ENCODE data around the gene CCDC34.

The CCDC34 gene

DNA sequence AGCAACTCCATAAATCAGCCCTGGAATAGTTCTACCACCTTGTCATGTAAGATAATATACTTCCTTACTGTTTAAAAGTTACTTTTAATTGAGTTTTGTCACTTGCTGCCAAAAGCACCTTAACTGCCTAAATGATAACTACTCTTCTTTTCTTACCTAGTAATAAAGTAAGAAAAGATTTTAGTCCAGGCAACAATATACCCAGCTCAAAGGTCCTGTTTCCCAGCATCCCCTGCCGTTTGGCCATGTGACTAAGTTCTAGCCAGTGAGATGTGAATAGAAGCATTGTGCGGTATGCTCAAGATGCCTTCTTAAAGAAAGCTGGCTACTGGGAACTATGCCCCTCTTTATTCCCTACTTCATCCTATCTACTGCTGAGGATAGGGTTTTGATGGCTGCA, 39.4 kb upstream of the CCDC34 start:
- Histone ChIP-seq H3K4me3 (ENCODE audit: low read length) (no peak overlapping the region), H3K36me3 (ENCODE audit: insufficient read depth, low read length) (no peaks in the 10 kb centered on the region), H3K9ac (ENCODE audit: low read depth, low read length) (no peak overlapping the region), H3K4me2 (ENCODE audit: low read length) (no peak overlapping the region), H3K9me3 (replicated peaks; ENCODE audit: low read length) (no peaks in the 10 kb centered on the region), H3K4me1 (ENCODE audit: control insufficient read depth, insufficient read depth, low read length) (no peaks in the 10 kb centered on the region), H3K27me3 (ENCODE audit: control insufficient read depth, insufficient read depth, low read length) (no peaks in the 10 kb centered on the region)

DNA sequence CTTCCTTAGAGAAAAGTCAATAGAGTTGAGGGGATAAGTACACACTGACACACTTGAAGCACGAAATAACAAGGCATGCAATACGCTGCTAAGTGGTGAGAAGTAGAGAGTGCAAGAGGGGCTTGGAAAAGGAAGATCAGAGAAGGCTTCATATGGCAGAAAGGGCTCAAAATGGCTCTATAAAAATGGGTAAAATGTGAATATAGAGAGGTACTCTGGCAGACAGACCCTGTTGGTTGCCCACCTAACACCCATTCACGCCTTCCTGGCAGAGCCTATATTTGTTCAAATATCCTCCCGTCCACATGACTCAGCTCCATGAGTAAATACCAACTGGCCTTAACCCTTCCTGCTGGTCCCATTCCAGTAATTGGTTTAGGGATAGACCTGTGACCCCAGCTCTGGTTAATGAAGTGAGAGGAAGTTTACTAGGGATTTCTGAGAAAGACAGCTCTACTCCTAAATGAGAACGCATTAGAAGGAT, 38.9 kb upstream of the CCDC34 start:
- Histone ChIP-seq H3K4me3 (ENCODE audit: low read length) (no peak overlapping the region), H3K36me3 (ENCODE audit: insufficient read depth, low read length) (no peaks in the 10 kb centered on the region), H3K9me3 (replicated peaks; ENCODE audit: low read length) (no peaks in the 10 kb centered on the region), H3K4me1 (ENCODE audit: control insufficient read depth, insufficient read depth, low read length) (no peaks in the 10 kb centered on the region), H3K4me2 (ENCODE audit: low read length) (no peak overlapping the region), H3K9ac (ENCODE audit: low read depth, low read length) (no peak overlapping the region), H3K27me3 (ENCODE audit: control insufficient read depth, insufficient read depth, low read length) (no peaks in the 10 kb centered on the region)

- Histone ChIP-seq H3K4me2 (ENCODE audit: low read length) (no peak overlapping the region), H3K9me3 (replicated peaks; ENCODE audit: low read length) (no peaks in the 10 kb centered on the region), H3K36me3 (ENCODE audit: insufficient read depth, low read length) (no peaks in the 10 kb centered on the region), H3K27me3 (ENCODE audit: control insufficient read depth, insufficient read depth, low read length) (no peaks in the 10 kb centered on the region), H3K4me3 (ENCODE audit: low read length) (no peak overlapping the region), H3K4me1 (ENCODE audit: control insufficient read depth, insufficient read depth, low read length) (no peaks in the 10 kb centered on the region), H3K9ac (ENCODE audit: low read depth, low read length) (no peak overlapping the region)
These were observed 38.3 kb upstream of the CCDC34 start for GRCh38 chr11:27401280-27401832.

DNA sequence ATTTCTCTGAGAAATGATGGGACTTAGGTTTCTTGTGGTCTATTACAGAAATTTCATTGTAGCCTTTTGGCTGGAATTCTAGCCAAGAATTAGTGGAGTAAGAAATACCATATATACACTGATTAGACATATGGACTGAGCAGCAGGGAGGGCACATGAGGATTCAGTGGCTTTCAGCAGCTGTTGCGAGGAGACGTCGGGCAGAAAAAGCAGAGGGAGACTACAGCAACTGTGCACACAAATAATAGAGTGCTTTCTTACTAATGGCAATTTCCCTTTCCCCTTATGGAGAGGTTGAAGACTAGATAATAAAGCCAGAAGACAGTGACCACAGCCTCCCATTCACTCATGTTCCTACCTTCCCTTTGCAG, 35.4 kb upstream of the CCDC34 start:
- H3K9ac ChIP-seq (ENCODE audit: low read depth, low read length) = no peak overlapping the region
- H3K36me3 ChIP-seq (ENCODE audit: insufficient read depth, low read length) = no peaks in the 10 kb centered on the region
- no peaks in the 10 kb centered on the region for H3K4me1 ChIP-seq (ENCODE audit: control insufficient read depth, insufficient read depth, low read length)
- no peak overlapping the region for H3K4me2 ChIP-seq (ENCODE audit: low read length)
- no peaks in the 10 kb centered on the region for H3K27me3 ChIP-seq (ENCODE audit: control insufficient read depth, insufficient read depth, low read length)
- H3K4me3 ChIP-seq (ENCODE audit: low read length) = no peak overlapping the region
- H3K9me3 ChIP-seq (replicated peaks; ENCODE audit: low read length) = no peaks in the 10 kb centered on the region

DNA sequence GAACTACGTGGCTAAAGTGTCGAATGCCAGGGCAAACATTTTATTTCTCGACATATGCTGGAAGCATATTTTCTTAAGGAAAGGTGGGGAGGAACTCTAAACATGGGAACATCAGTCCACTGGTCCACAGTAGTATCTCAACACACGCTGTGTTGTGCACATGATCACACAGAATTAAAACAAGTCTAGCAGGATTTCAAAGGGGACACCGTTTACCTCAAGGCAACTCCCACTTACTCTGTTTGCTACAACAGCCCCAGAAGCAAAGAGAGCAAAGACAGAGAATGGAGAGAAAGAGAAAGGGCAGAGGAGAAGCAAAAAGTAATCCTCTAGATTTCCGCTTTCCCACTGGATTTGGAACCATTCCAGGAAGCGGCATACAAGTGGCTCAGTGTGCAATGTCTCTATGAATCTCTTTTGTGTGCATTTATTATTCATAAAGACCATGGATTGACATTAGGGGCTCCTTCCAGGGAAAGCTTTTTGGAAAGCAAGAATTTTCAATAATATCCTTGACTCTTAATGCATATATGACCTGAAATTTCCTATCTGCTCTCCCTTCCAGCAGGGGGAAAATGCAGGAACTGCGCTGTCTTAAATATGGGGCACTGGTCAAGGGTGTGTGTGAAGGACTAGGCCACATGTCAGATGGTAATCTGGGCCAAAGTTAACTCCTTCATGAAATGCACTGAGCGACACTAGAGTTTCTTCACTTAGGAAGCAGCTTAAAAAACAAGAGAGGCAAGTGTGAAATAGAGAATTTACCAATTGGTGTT, 34.8 kb upstream of the CCDC34 start:
- Histone ChIP-seq H3K4me2 (ENCODE audit: low read length) (no peak overlapping the region), H3K4me1 (ENCODE audit: control insufficient read depth, insufficient read depth, low read length) (peaks cover 4% of the 10 kb centered on the region), H3K27me3 (ENCODE audit: control insufficient read depth, insufficient read depth, low read length) (no peaks in the 10 kb centered on the region), H3K36me3 (ENCODE audit: insufficient read depth, low read length) (no peaks in the 10 kb centered on the region), H3K9me3 (replicated peaks; ENCODE audit: low read length) (no peaks in the 10 kb centered on the region), H3K4me3 (ENCODE audit: low read length) (no peak overlapping the region), H3K9ac (ENCODE audit: low read depth, low read length) (no peak overlapping the region)

DNA sequence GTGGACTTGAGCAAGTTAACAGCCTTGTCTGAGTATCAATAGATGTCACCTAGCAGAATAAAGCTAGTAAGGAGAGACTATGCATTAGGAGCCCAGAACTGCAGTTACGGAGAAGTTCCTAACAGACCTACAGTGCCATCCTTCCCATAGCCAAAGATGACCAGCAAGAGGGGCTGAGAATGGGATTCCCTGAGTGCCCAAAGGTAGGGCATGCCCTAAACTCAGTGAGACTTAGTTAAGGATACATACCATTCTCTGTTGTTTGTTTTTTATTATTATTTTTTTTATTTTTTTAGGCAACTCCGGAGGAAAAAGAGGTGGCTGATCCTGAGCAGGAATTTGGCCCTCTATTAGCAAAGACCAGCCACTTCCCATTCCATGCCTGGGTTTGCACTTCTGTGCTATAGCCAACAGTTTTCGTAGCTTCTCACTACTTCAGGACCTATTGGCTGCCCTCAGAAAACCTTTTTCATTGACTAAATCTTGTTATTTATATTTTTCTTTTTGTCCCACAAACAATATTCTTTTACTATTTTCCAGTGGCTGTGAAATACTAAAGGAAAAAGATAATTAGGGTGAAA, 33.3 kb upstream of the CCDC34 start:
- no peaks in the 10 kb centered on the region for H3K27me3 ChIP-seq (ENCODE audit: control insufficient read depth, insufficient read depth, low read length)
- H3K4me3 ChIP-seq (ENCODE audit: low read length) = no peak overlapping the region
- H3K4me1 ChIP-seq (ENCODE audit: control insufficient read depth, insufficient read depth, low read length) = peaks cover 18% of the 10 kb centered on the region
- H3K36me3 ChIP-seq (ENCODE audit: insufficient read depth, low read length) = no peaks in the 10 kb centered on the region
- no peaks in the 10 kb centered on the region for H3K9me3 ChIP-seq (replicated peaks; ENCODE audit: low read length)
- H3K4me2 ChIP-seq (ENCODE audit: low read length) = no peak overlapping the region
- H3K9ac ChIP-seq (ENCODE audit: low read depth, low read length) = no peak overlapping the region

DNA sequence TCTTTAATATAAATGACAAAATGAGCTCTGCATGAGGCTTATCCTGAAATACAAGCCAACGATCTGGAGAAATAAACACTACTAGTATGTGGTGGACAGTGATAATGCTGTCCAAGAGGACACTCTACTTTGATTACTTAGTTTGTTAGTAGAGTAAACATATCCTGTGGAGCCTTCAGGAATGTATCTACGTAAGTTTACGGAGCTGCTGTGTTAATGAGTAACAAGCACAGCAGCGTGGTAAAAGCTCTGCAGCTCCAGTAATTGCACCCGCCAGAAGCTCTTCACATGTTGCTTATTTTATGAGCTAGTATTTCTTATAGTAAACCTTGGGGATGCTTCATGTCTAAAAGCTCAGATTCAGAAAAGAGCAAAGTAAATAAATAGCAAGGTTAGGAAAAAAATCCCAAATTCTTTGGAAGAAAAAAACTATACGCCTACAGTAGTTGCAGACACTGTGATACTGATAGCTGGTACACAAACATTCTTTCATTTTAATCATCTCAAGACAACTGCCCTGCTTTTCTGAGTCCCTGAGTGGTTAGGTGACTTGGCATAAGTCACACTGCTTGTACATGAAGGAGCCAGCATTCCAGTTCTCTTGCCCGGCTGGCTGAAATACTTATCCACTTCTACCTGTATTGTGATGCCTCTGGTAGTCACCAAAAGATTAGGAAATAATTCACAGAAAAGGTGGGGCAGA, 32.7 kb upstream of the CCDC34 start:
- peaks cover 23% of the 10 kb centered on the region for H3K4me1 ChIP-seq (ENCODE audit: control insufficient read depth, insufficient read depth, low read length)
- no peaks in the 10 kb centered on the region for H3K36me3 ChIP-seq (ENCODE audit: insufficient read depth, low read length)
- no peaks in the 10 kb centered on the region for H3K9me3 ChIP-seq (replicated peaks; ENCODE audit: low read length)
- H3K27me3 ChIP-seq (ENCODE audit: control insufficient read depth, insufficient read depth, low read length) = no peaks in the 10 kb centered on the region
- no peak overlapping the region for H3K9ac ChIP-seq (ENCODE audit: low read depth, low read length)
- no peak overlapping the region for H3K4me2 ChIP-seq (ENCODE audit: low read length)
- no peak overlapping the region for H3K4me3 ChIP-seq (ENCODE audit: low read length)

DNA sequence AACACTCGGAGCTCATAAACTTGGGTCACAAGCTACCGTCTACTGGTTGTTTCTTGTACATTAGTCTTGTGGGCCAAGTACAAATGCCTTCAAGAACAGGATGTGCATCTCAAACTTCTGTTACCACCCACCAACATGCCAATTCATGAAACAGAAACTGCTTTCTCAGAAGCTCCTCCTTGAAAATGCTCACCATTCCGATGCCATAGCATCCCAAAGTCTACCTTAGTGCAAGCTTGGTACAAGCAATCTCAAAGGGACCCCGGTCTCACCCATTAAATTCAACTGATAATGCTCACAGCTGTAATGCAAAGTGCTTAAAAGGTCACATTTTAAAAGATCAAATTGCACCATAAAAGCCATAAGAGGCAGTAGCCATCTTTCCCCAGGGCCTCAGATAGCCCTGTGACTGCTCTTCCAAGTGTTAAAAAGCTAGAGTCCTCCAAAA, 31.8 kb upstream of the CCDC34 start:
- Histone ChIP-seq H3K27me3 (ENCODE audit: control insufficient read depth, insufficient read depth, low read length) (no peaks in the 10 kb centered on the region), H3K9ac (ENCODE audit: low read depth, low read length) (no peak overlapping the region), H3K4me3 (ENCODE audit: low read length) (no peak overlapping the region), H3K4me1 (ENCODE audit: control insufficient read depth, insufficient read depth, low read length) (peaks cover 27% of the 10 kb centered on the region), H3K36me3 (ENCODE audit: insufficient read depth, low read length) (no peaks in the 10 kb centered on the region), H3K4me2 (ENCODE audit: low read length) (no peak overlapping the region), H3K9me3 (replicated peaks; ENCODE audit: low read length) (no peaks in the 10 kb centered on the region)

- Histone ChIP-seq H3K36me3 (ENCODE audit: insufficient read depth, low read length) (no peaks in the 10 kb centered on the region), H3K4me1 (ENCODE audit: control insufficient read depth, insufficient read depth, low read length) (peaks cover 27% of the 10 kb centered on the region), H3K9ac (ENCODE audit: low read depth, low read length) (no peak overlapping the region), H3K27me3 (ENCODE audit: control insufficient read depth, insufficient read depth, low read length) (no peaks in the 10 kb centered on the region), H3K4me2 (ENCODE audit: low read length) (peak overlapping the region; percentile 4), H3K4me3 (ENCODE audit: low read length) (no peak overlapping the region), H3K9me3 (replicated peaks; ENCODE audit: low read length) (no peaks in the 10 kb centered on the region)
These were observed 29.5 kb upstream of the CCDC34 start for GRCh38 chr11:27392278-27393114.

- Histone ChIP-seq H3K36me3 (ENCODE audit: insufficient read depth, low read length) (no peaks in the 10 kb centered on the region), H3K27me3 (ENCODE audit: control insufficient read depth, insufficient read depth, low read length) (no peaks in the 10 kb centered on the region), H3K4me1 (ENCODE audit: control insufficient read depth, insufficient read depth, low read length) (peaks cover 29% of the 10 kb centered on the region), H3K9me3 (replicated peaks; ENCODE audit: low read length) (no peaks in the 10 kb centered on the region), H3K9ac (ENCODE audit: low read depth, low read length) (no peak overlapping the region), H3K4me2 (ENCODE audit: low read length) (no peak overlapping the region), H3K4me3 (ENCODE audit: low read length) (no peak overlapping the region)
These were observed 28.5 kb upstream of the CCDC34 start for GRCh38 chr11:27391331-27392015.

All from skeletal muscle satellite cell (primary cell).